ENCODE data around the gene KPNA4. TPM values are rescaled to one million over a fixed set of nuclear protein-coding genes. Genes with fewer than 3 reads are reported as not detected.
"Not testable (repeated sequence)": the region's sequence is repeated elsewhere in the genome, so short reads cannot be mapped to it uniquely, and the experiment has no call there.

The KPNA4 gene
- polyA plus RNA-seq, 2 of the 4 experiments (the other 2 are of a cell fraction): 35.0 to 36.5 TPM

DNA sequence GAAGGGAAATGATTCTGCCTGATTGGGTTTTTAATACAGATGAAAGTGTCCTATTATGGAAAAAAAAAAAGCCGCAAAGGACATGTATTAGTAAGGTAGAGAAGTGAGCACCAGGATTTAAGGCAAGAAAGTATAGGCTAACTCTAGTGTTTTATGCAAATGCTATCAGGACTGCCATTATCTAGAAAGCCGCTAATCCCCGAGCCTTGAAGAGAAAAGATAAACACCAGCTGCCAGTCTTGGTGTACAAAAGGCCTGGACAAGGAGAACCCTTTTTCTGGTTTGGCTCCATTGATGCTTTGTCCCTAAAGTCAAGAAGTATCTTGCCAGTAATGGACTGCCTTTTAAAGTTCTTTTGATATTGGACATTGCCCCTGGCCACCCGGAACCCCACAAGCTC is 107.2 kb downstream of the KPNA4 start:
- CTCF ChIA-PET: interaction anchor here (0.6 to 2.4 kb wide), 2 partner anchors 28 to 1285 kb away, joined by 3 to 11 read pairs; no protein-coding TSS in a partner anchor
- 81% methylated on average over 4 of the region's 4 CpGs for WGBS (ENCODE audit: missing lambda C conversion rate)
- DNase-seq (ENCODE audit: low read depth in 1 of 2, low spot score in 1 of 2) (no peak), FAIRE-seq (no peak), ATAC-seq (no peak)
- Histone ChIP-seq H3K4me3 (no peak overlapping the region), H3K4me1 (no peaks in the 10 kb centered on the region), H3K4me2 (no peak overlapping the region), H3K27ac (no peak overlapping the region), H3K9me3 (no peaks in the 10 kb centered on the region)
- POLR2A ChIA-PET: no interaction called here
- no peak for TF ChIP-seq CTCF (IDR thresholded peaks at IDR 0.05)
- TF ChIP-seq JUNB (IDR thresholded peaks at IDR 0.05): no peak
- TF ChIP-seq PHF8 (IDR thresholded peaks at IDR 0.05; ENCODE audit: borderline replicate concordance, low read depth): no peak
- no peak for TF ChIP-seq SMC3 (IDR thresholded peaks at IDR 0.05)
- no peak for TF ChIP-seq ELK1 (IDR thresholded peaks at IDR 0.05; ENCODE audit: low read depth, low read length)
- TF ChIP-seq HEYL (CRISPR knock-in tag; IDR thresholded peaks at IDR 0.05): no peak
- TF ChIP-seq CHD4 (IDR thresholded peaks at IDR 0.05; ENCODE audit: borderline replicate concordance): no peak
- TF ChIP-seq POLR2AphosphoS2 (conservative IDR thresholded peaks at IDR 0.05; ENCODE audit: low read length): no peak

DNA sequence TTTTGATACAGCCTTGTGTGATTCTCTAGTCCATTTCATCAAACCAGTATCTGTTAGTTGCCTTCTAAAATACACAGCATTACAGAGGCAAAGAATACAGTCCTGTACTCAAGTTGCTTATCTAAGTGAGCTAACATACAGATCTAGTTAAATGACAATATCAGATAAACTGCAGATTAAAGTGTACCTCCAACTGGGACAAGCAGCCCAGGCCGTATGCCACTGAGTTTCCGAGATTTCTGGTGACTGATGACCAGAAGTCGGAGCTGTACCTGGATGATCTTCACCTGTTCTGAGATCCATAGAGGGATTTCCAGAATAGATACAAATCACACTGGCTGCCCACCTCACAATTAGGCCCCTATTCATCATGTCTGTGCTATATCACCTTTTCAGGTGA is 109.5 kb downstream of the KPNA4 start:
- DNase-seq (ENCODE audit: low read depth in 1 of 2, low spot score in 1 of 2): no peak
- Histone ChIP-seq H3K4me3 (no peak overlapping the region), H3K4me2 (no peak overlapping the region), H3K9me3 (no peaks in the 10 kb centered on the region), H3K27ac (no peak overlapping the region), H3K4me1 (no peaks in the 10 kb centered on the region)
- TF ChIP-seq TP53 (CRISPR knock-in tag; IDR thresholded peaks at IDR 0.05) (no peak), KDM5A (IDR thresholded peaks at IDR 0.05) (no peak), HOXB5 (CRISPR knock-in tag; IDR thresholded peaks at IDR 0.05) (no peak), TFCP2L1 (CRISPR knock-in tag; IDR thresholded peaks at IDR 0.05) (no peak), FOXS1 (CRISPR knock-in tag; IDR thresholded peaks at IDR 0.05) (no peak), RCOR1 (IDR thresholded peaks at IDR 0.05; ENCODE audit: low read depth, low read length) (no peak)
- FAIRE-seq: no peak
- ATAC-seq: no peak
- whole genome bisulfite sequencing (ENCODE audit: missing lambda C conversion rate): 95% methylated on average over 3 of the region's 3 CpGs
- ChIA-PET POLR2A (no interaction called here), CTCF (interaction anchor here (1.6 kb wide), 1 partner anchor 7 kb away, joined by 3 read pairs; no protein-coding TSS in a partner anchor)

- no peak overlapping the region for H3K4me2 ChIP-seq
- H3K4me1 ChIP-seq: no peaks in the 10 kb centered on the region
- no peak overlapping the region for H3K27ac ChIP-seq
- WGBS (ENCODE audit: missing lambda C conversion rate): 83% methylated on average over 1 of the region's 1 CpG
- no peak for ATAC-seq
- no peak for FAIRE-seq
- TF ChIP-seq NPAS2 (CRISPR knock-in tag; IDR thresholded peaks at IDR 0.05; ENCODE audit: borderline replicate concordance) (no peak), RNF2 (IDR thresholded peaks at IDR 0.05; ENCODE audit: borderline replicate concordance, low read depth) (no peak), RARB (CRISPR knock-in tag; IDR thresholded peaks at IDR 0.05) (no peak), HOXB13 (CRISPR knock-in tag; IDR thresholded peaks at IDR 0.05; ENCODE audit: low read depth) (no peak), POLR2A (IDR thresholded peaks at IDR 0.05; ENCODE audit: low read length) (no peak), SMC3 (IDR thresholded peaks at IDR 0.05) (no peak), CEBPB (IDR thresholded peaks at IDR 0.05) (no peak), CBX2 (IDR thresholded peaks at IDR 0.05; ENCODE audit: borderline replicate concordance, low read depth) (no peak), CBX8 (IDR thresholded peaks at IDR 0.05) (no peak), MAZ (IDR thresholded peaks at IDR 0.05; ENCODE audit: borderline replicate concordance, low read depth, low read length) (no peak)
- TF ChIP-seq, protein P1, sequence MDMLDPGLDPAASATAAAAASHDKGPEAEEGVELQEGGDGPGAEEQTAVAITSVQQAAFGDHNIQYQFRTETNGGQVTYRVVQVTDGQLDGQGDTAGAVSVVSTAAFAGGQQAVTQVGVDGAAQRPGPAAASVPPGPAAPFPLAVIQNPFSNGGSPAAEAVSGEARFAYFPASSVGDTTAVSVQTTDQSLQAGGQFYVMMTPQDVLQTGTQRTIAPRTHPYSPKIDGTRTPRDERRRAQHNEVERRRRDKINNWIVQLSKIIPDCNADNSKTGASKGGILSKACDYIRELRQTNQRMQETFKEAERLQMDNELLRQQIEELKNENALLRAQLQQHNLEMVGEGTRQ (IDR thresholded peaks at IDR 0.05): no peak
- TF ChIP-seq, protein P2, sequence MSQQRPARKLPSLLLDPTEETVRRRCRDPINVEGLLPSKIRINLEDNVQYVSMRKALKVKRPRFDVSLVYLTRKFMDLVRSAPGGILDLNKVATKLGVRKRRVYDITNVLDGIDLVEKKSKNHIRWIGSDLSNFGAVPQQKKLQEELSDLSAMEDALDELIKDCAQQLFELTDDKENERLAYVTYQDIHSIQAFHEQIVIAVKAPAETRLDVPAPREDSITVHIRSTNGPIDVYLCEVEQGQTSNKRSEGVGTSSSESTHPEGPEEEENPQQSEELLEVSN (IDR thresholded peaks at IDR 0.05; ENCODE audit: borderline replicate concordance, low read depth): no peak
- DNase-seq (ENCODE audit: low read depth in 1 of 2, low spot score in 1 of 2): no peak
- ChIA-PET POLR2A (no interaction called here), CTCF (interaction anchor here (1.6 kb wide), 1 partner anchor 8 kb away, joined by 3 read pairs; no protein-coding TSS in a partner anchor)
- H3K4me3 ChIP-seq: no peak overlapping the region
- no peaks in the 10 kb centered on the region for H3K9me3 ChIP-seq
Measured at GRCh38 chr3:160454995-160455394, 110.4 kb downstream of the KPNA4 start.

GRCh38 chr3:160452251-160452650 is 113.1 kb downstream of the KPNA4 start:
- ATAC-seq; FAIRE-seq; H3K27ac ChIP-seq; POLR2A ChIA-PET; DNase-seq (ENCODE audit: low read depth in 1 of 2, low spot score in 1 of 2); H3K4me3 ChIP-seq; H3K9me3 ChIP-seq; H3K4me2 ChIP-seq: not testable (repeated sequence)
- 90% methylated on average over 19 of the region's 19 CpGs for WGBS (ENCODE audit: missing lambda C conversion rate)
- peaks cover 10% of the 10 kb centered on the region; the same call in 2 of the 3 replicates for H3K4me1 ChIP-seq
- CTCF ChIA-PET: interaction anchor here (1.1 to 1.2 kb wide), 2 partner anchors 9 to 33 kb away, joined by 3 read pairs; no protein-coding TSS in a partner anchor
